ENCODE data around the gene CD8A.
"Not testable (repeated sequence)": the region's sequence is repeated elsewhere in the genome, so short reads cannot be mapped to it uniquely, and the experiment has no call there.

The CD8A gene

GRCh38 chr2:86776532-86776931 is 14.2 kb downstream of the CD8A start:
- no peak for DNase-seq

GRCh38 chr2:86775338-86775737 is 15.4 kb downstream of the CD8A start:
- no peak for DNase-seq

- no peak for DNase-seq
Observed at GRCh38 chr2:86774862-86775261, 15.9 kb downstream of the CD8A start.

GRCh38 chr2:86772611-86773010 is 18.1 kb downstream of the CD8A start:
- DNase-seq: no peak

GRCh38 chr2:86770816-86771301 is 19.9 kb downstream of the CD8A start:
- DNase-seq: no peak

- no peak for DNase-seq
Observed at GRCh38 chr2:86769838-86770237, 20.9 kb downstream of the CD8A start.

- no peak for DNase-seq
Observed at GRCh38 chr2:86768189-86768949, 22.3 kb downstream of the CD8A start.

- no peak for DNase-seq
Observed at GRCh38 chr2:86765310-86765695, 25.4 kb downstream of the CD8A start.

- no peak for DNase-seq
Observed at GRCh38 chr2:86764661-86765309, 25.9 kb downstream of the CD8A start.

GRCh38 chr2:86760371-86760770 is 30.3 kb downstream of the CD8A start:
- DNase-seq: no peak

GRCh38 chr2:86758405-86758804 is 32.3 kb downstream of the CD8A start:
- no peak for DNase-seq

GRCh38 chr2:86753606-86754005 is 37.1 kb downstream of the CD8A start:
- DNase-seq: no peak

- DNase-seq: no peak
Observed at GRCh38 chr2:86752934-86753333, 37.8 kb downstream of the CD8A start.

GRCh38 chr2:86751778-86752177 is 38.9 kb downstream of the CD8A start:
- DNase-seq: no peak

GRCh38 chr2:86750240-86750839 is 40.4 kb downstream of the CD8A start:
- no peak for DNase-seq

- no peak for DNase-seq
Observed at GRCh38 chr2:86747711-86748639, 42.7 kb downstream of the CD8A start.

- no peak for DNase-seq
Observed at GRCh38 chr2:86746939-86747338, 43.8 kb downstream of the CD8A start.

- DNase-seq: no peak
Observed at GRCh38 chr2:86744152-86744551, 46.6 kb downstream of the CD8A start.

- DNase-seq: not testable (repeated sequence)
Observed at GRCh38 chr2:86741889-86742498, 48.7 kb downstream of the CD8A start.

- DNase-seq: not testable (repeated sequence)
Observed at GRCh38 chr2:86739889-86740288, 50.8 kb downstream of the CD8A start.

GRCh38 chr2:86739485-86739884 is 51.2 kb downstream of the CD8A start:
- DNase-seq: not testable (repeated sequence)

GRCh38 chr2:86734896-86735295 is 55.8 kb downstream of the CD8A start:
- not testable (repeated sequence) for DNase-seq

Data from activated naive CD4-positive, alpha-beta T cell (primary cell).